Measurements from ENCODE around the gene CMTM1. TPM values are rescaled to one million over a fixed set of nuclear protein-coding genes. Genes with fewer than 3 reads are reported as not detected.
A peak's percentile ranks its signal among the peaks of the same experiment; 100 is the strongest.

Gene CMTM1
- total RNA-seq, 2 donors from 2014 or later: 3.8 to 5.3 TPM

DNA sequence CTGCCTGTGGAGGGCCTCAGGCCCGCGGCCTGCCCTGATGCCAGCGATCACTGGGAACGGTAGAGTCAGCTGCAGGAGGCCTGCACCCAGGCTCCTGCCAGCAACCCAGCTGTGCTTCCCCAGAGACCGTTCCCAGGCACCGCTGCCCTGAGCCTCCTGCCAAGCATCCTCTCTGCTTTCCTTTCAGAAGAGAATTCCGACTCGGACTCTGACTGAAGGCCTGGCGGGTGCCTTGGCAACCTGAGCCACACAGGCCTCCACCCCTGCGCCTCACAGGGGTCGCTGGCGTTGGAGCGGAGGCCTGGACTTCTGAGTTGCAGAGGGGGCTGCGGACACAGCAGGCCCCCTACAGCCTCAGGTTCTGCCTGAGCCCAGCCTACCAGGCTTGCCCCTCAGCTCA lies 46.2 kb downstream of the CMTM1 start:
- Histone ChIP-seq H3K36me3 (ENCODE audit: control insufficient read depth, insufficient read depth, low read length) (peaks cover 72% of the 10 kb centered on the region), H3K27me3 (ENCODE audit: control insufficient read depth, insufficient read depth, low read length, poor library complexity, severe bottlenecking) (no peaks in the 10 kb centered on the region), H3K9me3 (ENCODE audit: control insufficient read depth, low read length) (peaks cover 15% of the 10 kb centered on the region), H3K9ac (ENCODE audit: extremely low read depth, low read length, poor library complexity, severe bottlenecking) (no peak overlapping the region), H3K4me3 (ENCODE audit: low read length) (no peak overlapping the region), H3K27ac (ENCODE audit: low read depth, low read length) (no peak overlapping the region), H3K4me1 (ENCODE audit: control insufficient read depth, insufficient read depth, low read length) (peaks cover 21% of the 10 kb centered on the region)
- DNase-seq: no peak
- WGBS, 2 experiments (ENCODE audit: insufficient coverage in 1 of 2, insufficient read length in 1 of 2): 86 to 92% methylated on average over 11 to 14 of the region's 14 CpGs
- peaks cover 58% of the 10 kb centered on the region for H3K36me3 Mint-ChIP-seq (ENCODE audit: low read depth)
- peaks cover 6% of the 10 kb centered on the region for H3K9me3 Mint-ChIP-seq
- H3K4me3 Mint-ChIP-seq: no peak overlapping the region
- no peaks in the 10 kb centered on the region for H3K27me3 Mint-ChIP-seq (ENCODE audit: insufficient read depth)
- H3K27ac Mint-ChIP-seq: no peak overlapping the region
- no peak for TF ChIP-seq CTCF (conservative IDR thresholded peaks at IDR 0.05)
- H3K4me1 Mint-ChIP-seq: peaks cover 42% of the 10 kb centered on the region

GRCh38 chr16:66614161-66614802 lies 48.0 kb downstream of the CMTM1 start:
- Histone ChIP-seq H3K9ac (ENCODE audit: extremely low read depth, low read length, poor library complexity, severe bottlenecking) (no peak overlapping the region), H3K9me3 (ENCODE audit: control insufficient read depth, low read length) (peaks cover 15% of the 10 kb centered on the region), H3K27ac (ENCODE audit: low read depth, low read length) (no peak overlapping the region), H3K4me3 (ENCODE audit: low read length) (no peak overlapping the region), H3K36me3 (ENCODE audit: control insufficient read depth, insufficient read depth, low read length) (peaks cover 64% of the 10 kb centered on the region), H3K4me1 (ENCODE audit: control insufficient read depth, insufficient read depth, low read length) (peaks cover 28% of the 10 kb centered on the region), H3K27me3 (ENCODE audit: control insufficient read depth, insufficient read depth, low read length, poor library complexity, severe bottlenecking) (no peaks in the 10 kb centered on the region)
- TF ChIP-seq CTCF (conservative IDR thresholded peaks at IDR 0.05): no peak
- H3K36me3 Mint-ChIP-seq (ENCODE audit: low read depth): peaks cover 58% of the 10 kb centered on the region
- H3K9me3 Mint-ChIP-seq: peaks cover 6% of the 10 kb centered on the region
- no peaks in the 10 kb centered on the region for H3K27me3 Mint-ChIP-seq (ENCODE audit: insufficient read depth)
- no peak overlapping the region for H3K27ac Mint-ChIP-seq
- no peak overlapping the region for H3K4me3 Mint-ChIP-seq
- DNase-seq: no peak
- H3K4me1 Mint-ChIP-seq: peaks cover 55% of the 10 kb centered on the region
- 95 to 98% methylated on average over 7 to 12 of the region's 12 CpGs for WGBS, 2 experiments (ENCODE audit: insufficient coverage in 1 of 2, insufficient read length in 1 of 2)

DNA sequence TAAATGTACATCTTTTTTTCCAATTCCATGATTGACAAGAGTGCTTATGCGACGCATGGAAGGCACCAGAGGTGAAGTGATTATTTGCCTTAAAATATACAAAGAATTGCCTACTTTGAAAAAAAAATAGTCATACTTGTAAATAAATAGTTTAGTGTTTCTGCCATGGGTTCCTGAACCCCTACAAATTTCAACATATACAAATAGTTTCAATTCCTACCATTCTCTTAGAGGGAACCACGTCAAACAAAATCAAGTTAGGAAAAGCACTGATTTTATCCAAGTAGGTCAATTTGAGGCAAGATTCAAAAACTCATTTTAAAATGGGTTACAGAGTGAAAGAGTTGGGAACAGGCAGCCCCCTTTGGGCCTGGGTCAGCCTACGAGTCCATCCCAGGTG lies 49.9 kb downstream of the CMTM1 start:
- 61 to 95% methylated on average over 2 of the region's 4 CpGs for WGBS, 2 experiments (ENCODE audit: insufficient coverage in 1 of 2, insufficient read length in 1 of 2)
- no peak for TF ChIP-seq CTCF (conservative IDR thresholded peaks at IDR 0.05)
- H3K27me3 ChIP-seq (ENCODE audit: control insufficient read depth, insufficient read depth, low read length, poor library complexity, severe bottlenecking): no peaks in the 10 kb centered on the region
- Mint-ChIP-seq H3K27me3 (ENCODE audit: insufficient read depth) (no peaks in the 10 kb centered on the region), H3K27ac (peak overlapping the region; percentile 94), H3K36me3 (ENCODE audit: low read depth) (peaks cover 45% of the 10 kb centered on the region), H3K4me3 (peak overlapping the region; percentile 26), H3K9me3 (peaks cover 6% of the 10 kb centered on the region), H3K4me1 (peaks cover 64% of the 10 kb centered on the region)
- no peak for DNase-seq
- H3K9me3 ChIP-seq (ENCODE audit: control insufficient read depth, low read length): peaks cover 15% of the 10 kb centered on the region
- H3K36me3 ChIP-seq (ENCODE audit: control insufficient read depth, insufficient read depth, low read length): peaks cover 59% of the 10 kb centered on the region
- H3K4me3 ChIP-seq (ENCODE audit: low read length): no peak overlapping the region
- H3K9ac ChIP-seq (ENCODE audit: extremely low read depth, low read length, poor library complexity, severe bottlenecking): no peak overlapping the region
- H3K27ac ChIP-seq (ENCODE audit: low read depth, low read length): no peak overlapping the region
- peaks cover 46% of the 10 kb centered on the region for H3K4me1 ChIP-seq (ENCODE audit: control insufficient read depth, insufficient read depth, low read length)
